Islet precursor cell (in vitro differentiated cells): ENCODE data around the gene UBE2I.

Experiments
- DNase-seq: peaks from one replicate; pipeline ENCODE4 v3.0.0-alpha.2; 2018

The UBE2I gene

DNA sequence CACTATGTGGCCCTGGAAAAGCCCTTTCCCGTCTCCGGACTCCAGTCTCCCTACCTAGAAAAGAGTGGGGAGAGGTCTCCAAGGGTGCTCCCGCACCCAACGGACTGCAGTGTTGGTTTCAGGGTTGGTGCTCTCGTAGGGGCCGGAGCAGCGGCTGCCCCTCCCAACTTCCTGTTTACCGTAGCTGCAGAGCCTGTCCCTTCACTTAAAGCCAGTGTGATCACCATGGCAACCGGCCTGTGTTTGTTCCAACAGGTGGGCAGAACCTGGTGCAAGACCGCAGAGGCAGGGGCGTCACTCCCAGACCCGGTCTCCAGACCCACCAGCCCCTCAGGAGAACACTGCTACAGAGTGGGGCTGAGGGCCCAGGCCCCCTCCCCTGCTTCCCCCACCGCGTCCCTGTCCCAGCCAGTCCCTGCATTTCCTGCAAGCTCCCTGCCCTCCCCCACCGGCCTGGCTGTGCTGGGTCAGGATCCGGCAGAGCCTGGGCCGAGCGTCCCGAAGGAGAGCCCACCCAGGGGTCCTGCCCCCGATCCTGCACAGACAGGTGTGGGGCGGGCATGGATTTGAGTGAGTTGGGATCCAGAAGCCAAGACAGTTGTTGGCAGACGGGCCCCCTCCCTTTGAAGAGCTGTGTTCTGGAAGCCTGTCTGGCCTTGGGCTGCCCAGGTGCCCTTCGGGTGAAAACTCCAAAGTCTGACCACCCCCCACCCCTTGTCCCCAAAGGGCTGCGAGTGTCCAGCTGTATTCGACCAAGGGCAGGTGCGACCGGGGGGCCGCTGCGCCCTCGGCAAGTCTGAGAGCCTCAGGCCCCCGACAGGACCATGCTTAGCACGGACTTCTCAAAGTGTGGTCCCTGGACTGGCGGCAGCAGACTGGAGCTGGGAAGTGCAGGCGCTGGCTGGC is 22.5 kb downstream of the UBE2I start:
- peak; percentile 94 for DNase-seq

DNA sequence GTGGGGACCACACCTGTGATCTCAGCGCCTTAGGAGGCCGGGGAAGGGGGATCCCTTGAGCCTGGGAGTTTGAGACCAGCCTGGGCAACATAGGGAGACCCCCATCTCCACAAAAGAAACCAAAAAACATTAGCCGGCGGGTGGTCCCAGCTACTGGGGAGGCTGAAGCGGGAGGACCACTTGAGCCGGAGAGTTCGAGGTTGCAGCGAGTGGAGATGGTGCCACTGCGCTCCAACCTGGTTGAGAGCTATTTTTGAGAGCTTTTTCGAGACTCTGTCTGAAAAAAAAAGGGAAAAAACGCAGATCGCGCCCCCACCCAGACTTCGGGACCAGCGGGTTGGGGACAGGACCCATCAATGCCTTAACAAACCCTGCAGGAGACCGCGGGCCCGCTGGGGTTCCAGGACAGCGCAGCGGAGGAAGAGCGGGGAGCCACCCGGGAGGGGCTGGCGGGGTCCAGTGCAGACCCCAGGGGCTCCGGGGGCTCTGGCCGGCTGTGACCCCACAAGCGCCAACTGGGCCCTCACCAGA is 23.2 kb downstream of the UBE2I start:
- DNase-seq = no peak

DNA sequence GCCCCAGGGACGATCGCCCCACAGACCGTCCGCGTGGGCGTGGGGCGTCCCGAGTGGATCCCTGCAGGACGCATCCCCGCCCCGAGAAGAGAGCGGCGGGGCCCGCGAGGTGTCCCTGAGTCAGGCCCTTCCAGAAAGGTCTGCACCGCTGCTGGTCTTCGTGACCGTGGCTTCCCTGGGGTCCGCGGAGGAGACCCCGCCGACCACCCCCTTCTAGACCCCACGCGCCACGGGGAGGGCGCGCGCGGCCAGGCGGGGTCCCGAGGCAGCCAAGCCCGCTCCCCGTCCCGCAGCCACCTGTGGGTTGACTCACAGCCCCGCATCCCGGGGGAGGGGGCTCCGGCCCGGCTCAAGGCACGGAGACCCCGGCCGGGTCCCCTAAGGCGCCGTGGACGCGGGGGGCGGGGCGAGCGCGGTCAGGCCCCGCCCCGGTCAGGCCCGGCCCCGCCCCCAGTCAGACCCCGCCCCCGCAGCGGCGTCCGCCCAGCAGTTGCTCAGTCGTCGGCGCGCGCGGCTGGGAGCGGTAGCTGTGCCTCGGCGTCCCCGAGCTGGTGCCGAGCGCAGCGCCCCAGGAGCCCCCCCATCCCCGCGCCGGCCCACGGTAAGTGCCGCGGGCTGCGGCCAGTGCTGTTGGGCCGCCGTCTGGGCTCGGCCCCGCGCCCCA is 23.8 kb downstream of the UBE2I start, which contains the start of gene BAIAP3:
TSS of gene BAIAP3 (plus strand) at position 497 of the 664 bp plus-strand sequence. CDS start 4,905 bp downstream, outside the sequence.
- DNase-seq = no peak

DNA sequence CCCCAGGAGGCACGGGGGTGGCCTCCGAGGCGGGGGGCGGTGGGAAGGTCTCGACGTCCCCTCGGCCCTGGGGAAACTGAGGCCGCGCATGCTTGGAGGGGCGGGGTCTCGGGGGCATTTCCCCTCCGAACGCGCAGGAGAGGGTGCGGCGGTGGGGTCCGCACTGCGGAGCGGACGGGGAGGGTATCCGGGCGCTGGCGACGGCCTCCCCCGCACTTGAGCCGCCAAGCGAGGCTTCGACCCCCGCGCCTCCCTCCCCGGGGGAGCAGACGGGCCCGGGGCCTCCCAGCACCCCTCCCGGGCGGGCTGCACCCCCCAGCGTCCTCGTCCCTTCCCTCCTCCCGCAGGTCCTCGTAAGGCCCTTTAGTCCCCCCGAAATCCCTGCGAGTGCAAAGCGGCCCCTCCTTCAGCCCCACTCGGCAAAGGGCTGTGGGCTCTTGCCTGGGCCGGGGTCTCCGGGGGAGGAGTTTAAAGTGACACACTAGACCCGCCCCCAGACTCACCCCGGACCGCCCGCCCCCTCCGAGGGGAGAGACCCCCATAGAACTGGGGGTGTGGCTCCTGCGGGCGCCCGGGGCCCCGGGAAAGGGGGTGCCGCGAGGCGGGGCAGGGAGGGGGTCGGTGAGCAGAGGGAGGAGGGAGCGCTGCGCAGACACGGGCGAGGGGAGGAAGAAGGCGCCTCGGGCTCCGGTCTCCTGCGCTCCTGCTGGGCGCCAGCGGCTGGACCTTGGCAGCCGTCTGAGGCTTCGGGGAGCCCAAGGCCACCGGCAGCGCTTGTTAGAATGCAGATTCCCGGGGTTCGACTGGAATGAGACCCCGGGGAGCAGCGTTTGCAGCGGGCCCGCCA is 24.6 kb downstream of the UBE2I start:
- no peak for DNase-seq

DNA sequence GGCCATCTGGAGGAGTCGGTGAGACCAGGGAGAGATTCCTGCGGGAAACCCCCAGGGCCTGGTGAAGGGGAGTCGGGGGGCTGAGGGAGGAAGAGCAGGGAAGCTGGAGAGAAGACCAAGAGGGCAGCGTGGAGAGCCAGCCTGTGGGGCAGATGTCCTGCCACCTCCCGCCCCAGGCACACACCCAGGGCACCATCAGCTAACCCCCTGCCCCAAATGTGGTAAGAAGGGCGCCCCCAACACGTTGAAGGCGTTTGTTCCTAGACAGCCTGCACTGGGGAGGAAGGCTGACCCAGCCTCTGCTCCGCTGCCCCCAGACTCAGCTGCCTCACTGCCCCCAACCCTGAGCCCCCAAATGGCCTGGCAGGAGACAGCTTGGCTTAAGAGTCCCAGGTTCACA is 25.3 kb downstream of the UBE2I start:
- no peak for DNase-seq

DNA sequence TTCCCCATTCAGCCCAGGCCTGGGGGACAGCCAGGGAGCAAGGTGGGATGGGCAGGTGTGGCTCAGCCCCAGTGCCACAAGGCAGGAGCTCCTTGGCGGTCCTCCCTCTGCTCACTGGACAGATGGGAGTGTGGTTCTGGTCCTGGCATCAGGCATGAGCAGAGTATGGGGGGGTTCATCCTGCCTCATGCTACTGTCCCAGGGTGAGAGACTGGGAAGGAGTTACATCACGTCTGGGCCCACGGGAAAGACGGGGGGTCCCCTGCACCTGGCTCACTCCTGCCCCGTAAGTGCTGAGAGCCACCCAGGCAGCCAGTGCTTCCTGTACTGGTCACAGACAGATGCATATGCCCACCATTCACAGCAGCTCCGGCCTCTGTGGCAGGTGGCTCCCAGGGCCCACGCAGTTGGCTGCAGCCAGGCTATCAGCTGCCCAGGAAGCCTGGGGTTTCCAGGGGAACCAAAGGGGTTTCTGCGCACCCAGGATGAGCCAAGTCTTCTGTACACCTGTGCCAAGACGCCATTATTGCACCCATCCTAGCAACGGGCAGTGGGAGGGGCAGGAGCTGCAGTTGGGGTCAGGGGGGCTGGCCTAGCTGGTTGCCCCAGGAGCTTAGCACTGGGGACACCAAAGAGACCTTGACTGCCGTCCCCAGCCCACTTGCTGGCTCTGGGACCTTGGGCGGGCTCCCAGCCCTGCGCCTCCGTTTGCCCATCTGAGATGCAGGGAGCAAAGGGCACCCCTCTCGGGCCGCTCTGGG is 26.0 kb downstream of the UBE2I start:
- DNase-seq = no peak

DNA sequence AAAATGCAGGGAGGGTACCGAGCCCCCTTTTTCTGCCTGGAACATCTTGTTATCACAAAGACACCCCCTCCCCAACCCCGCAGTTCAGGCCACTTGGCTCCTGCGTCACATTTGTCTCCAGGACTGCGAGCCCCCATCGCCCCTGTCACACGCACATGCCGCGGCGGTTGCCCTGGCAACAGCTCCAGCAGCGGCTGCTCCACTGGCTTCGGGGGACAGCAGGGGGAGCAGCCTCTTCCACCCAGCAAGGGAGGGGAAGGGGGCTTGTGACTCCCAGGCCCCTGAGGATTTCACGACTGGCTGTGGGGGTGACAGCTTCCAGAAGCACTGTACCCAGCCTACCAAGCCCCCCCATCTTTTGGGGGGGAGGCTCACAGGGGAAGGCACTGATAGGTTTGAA is 26.6 kb downstream of the UBE2I start:
- no peak for DNase-seq

DNA sequence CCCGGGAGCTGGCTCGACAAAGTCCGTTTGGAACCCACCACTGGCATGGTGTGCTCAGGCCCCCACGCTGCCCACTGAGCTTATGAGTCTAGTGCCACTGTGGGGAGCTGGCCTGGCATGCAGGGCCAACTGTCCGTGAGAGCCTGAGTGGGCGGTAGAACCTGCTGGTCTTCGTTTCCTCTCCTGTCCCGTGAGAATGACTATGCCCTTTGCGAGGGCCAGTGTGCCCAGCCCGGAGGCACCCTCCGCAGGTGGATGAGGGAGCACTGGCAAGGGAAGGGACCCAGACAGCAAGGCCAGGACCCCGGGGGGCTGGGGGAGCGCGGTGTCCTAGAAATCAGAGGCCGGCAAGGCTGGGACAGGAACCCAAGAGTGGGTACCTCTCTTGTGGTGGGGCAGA is 27.2 kb downstream of the UBE2I start:
- no peak for DNase-seq

DNA sequence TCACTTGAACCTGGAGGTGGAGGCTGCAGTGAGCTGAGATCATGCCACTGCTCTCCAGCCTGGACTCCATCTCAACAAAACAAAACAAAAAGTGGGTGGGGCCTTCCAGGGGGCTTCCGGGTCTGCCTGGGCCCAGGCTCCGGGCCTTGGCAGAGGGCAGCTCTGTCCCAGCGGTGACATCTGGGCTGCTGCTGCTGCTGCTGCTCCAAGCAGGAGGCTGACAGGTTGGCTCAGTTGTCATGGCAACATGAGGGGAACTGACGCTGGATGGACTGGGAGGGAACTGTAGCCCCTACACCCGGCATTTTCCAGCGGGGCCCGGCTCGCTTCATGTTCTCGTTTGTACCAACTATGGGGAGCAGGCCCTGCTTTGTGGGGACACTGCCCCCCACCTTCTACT is 28.1 kb downstream of the UBE2I start:
- DNase-seq = no peak

DNA sequence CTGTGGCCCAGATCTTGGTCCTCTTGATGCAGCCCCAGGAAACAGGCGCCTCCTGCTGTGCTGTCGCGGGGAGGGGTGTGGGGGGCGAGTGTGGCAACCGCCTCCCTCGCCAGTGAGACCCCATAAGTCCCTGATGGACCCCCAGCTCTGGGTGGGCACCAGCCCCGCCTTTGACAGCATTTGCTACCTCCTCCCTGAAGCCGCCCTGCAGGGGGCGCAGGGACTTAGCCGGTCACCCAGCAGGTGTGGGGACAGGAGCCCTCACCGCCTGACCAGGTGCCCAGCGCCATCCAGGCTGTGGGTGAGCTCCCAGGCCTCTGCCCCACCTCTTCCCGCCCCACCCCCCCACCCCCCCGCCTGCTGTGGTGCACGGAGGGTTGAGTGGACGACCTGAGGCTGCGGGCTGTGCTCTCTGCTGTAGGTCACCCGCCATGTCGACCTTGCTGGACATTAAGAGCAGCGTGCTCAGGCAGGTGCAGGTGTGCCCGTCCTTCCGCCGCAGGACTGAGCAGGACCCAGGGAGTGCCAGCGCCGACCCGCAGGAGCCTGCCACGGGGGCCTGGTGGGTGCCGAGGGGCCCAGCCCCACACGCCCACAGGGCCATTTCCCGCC is 28.8 kb downstream of the UBE2I start:
- DNase-seq = peak; percentile 79

DNA sequence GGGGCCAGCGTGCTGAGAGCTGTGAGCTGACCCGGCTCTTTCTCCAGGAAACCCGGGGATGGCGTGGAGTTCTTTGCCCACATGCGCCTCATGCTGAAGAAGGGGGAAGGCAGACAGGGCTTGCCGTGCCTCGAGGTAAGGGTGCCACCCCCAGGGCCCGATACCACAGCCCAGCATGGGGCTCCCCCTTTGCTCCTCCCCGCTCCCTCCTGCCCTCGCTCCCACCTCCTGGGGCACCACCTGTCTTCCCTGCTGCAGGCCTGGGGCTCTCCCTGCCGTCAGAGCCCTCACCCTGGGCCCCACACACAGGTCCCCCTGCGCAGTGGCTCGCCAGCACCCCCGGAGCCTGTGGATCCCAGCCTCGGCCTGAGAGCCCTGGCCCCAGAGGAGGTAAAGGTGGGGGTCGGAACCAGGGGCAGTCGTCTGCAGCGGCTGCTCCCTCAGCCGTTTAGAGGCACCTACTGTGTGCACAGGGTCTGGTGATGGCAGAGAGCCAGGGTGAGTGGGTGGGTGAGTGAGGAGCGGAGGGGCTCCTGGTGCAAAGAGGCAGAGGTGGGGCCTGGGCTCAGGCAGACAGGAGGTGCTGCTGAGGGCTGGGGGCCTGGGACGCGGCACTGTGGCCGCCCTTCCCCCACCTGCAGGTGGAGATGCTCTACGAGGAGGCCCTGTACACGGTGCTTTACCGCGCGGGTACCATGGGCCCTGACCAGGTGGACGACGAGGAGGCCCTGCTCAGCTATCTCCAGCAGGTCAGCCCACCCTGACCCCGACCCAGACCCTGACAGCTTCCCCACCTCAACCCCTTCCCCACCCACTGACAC is 29.6 kb downstream of the UBE2I start:
- no peak for DNase-seq

DNA sequence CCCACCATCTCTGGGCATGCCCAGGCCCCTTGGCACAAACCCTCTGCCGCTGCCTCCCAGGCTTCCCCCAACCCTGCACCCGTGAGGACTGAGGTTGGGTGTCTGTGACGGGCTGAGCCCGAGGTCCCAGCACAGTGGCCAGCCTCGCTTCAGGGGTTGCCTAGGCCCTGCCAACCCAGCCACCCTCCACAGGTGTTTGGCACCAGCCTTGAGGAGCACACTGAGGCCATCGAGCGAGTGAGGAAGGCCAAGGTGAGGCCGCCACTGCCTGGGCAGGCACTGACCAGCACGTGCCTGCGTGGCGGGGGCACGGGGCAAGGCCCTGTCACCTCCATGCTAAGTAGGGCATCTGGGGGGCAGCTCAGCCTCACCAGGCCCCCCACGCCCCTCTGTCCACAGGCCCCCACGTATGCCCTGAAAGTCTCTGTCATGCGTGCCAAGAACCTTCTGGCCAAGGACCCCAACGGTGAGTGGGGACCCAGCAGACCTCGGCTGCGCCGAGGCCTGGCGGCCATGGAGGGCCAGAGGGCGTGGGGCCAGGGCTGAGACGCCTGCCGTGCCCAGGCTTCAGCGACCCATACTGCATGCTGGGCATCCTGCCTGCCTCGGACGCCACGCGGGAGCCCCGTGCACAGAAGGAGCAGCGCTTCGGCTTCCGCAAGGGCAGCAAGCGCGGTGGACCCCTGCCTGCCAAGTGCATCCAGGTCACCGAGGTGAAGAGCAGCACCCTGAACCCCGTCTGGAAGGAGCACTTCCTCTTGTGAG is 31.5 kb downstream of the UBE2I start:
- no peak for DNase-seq

DNA sequence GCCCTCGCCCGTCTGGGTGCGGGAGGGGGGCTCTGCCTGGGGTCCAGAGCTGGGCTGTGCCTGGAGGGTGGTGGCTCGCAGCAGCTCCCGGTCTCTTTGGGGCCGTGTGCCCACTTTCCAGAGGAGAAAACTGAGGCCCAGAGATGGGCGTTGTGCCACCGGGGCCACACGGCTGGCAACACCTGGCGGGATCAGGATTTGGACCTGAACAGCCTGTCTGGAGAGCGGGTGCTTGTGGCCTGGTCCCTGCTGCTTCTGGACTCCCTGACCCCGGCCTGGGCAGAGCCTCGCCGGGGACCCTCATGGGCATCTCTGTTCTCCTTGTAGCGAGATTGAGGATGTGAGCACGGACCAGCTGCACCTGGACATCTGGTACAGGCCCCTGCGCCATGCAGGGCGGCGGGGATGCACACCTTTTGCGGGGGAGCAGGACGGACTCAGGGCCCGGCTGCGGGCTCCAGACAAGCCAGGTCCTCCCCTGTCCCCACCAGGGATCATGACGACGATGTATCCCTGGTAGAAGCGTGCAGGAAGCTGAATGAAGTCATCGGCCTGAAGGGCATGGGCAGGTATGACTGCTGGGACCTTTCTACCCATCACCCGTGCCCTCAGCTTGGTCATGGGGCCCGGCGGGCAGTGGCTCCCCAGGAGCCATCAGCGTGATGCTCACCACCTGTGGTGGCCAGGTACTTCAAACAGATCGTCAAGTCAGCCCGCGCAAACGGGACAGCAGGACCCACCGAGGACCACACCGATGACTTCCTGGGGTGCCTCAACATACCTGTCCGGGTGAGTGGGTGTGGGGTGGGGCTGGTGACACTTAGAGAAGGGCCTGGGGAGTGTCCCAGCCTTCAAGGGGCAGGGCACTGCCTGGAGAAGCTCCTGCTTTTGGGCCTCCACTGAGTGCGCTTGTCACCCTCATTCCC is 32.3 kb downstream of the UBE2I start:
- DNase-seq = no peak

DNA sequence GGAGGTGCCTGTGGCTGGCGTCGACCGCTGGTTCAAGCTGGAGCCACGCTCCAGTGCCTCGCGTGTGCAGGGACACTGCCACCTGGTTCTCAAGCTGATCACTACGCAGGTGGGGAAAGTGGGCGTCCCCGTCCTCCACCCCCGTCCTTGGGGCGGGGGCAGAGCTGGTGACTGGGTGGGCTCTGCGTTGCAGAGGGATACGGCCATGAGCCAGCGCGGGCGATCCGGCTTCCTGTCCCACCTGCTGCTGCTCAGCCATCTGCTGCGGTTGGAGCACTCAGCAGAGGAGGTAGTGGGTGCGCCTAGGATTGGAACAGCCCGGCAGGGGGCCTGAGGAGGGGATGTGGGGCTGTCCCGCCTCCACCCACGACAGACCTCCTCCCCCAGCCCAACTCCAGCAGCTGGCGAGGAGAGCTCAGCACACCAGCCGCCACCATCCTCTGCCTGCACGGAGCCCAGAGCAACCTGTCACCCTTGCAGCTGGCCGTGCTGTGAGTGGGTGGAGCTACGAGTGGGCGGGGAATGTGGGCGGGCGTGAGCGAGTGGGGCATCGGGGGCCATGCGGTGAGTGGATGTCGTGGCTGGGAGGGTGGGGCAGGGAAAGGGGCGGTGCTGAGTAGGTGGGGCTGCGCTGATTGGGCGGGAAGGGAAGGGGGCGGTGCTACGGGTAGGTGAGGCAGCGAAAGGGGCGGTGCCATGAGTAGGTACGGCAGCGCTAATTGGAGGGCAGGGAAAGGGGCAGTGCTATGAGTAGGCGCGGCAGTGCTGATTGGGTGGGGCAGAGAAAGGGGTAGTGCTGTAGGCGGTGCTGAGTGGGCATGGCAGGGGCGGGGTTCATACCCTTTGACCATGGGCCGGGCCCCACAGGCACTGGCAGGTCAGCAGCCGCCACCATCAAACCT is 33.3 kb downstream of the UBE2I start:
- DNase-seq = peak; percentile 99

DNA sequence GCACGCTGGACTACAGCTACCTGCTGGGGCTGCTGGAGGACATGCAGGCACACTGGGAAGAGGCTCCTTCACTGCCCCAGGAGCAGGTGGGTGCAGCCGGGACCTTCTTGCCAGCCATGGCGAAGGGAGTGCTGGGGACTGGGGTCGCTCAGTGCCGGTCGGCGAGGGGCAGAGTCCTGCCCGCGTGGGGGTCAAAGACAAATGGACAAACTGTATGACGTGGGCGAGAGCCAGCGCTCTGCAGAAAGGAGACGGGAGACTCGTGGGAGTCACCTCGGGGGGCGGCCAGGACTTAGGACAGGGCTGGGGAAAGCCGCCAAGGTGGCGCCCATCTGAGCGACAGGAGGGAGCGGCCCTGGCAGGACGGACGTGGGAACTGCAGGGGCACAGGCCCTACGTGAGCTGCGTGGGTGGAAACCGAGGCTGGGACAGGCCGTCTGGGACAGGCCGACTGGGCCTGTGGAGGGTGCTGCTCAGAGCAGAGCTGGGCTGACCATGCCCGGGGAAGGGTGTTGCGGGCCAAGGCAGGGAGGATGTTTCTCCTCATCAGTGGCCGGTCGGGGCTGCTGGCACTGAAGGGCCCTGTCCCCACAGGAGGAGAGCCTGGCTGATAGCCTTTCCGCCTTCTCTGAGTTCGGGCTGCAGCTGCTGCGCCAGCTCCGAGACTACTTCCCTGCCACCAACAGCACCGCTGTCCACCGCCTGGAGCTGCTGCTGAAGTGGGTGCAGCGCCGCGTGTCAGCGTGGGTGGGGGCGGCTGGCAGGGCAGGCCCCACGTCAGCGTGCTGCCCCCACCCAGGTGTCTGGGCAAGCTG is 34.2 kb downstream of the UBE2I start:
- DNase-seq = no peak

DNA sequence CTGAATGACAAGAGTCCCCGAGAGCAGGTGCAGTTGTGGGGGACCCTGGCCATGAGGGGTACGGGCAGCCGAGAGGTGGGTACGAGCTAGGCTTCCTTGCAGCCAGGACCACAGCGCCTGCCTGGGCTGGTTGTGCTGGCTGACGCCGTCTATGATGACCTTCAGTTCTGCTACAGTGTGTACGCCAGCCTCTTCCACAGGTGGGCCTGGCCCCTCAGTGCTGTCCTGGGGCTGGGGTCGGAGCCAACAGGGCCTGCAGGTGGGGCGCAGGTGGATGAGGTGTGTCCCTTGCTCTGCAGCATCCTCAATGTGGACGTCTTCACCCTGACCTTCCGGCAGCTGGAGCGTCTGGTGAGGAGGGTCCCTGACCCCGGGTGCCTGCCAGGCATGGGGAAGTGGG is 35.1 kb downstream of the UBE2I start:
- no peak for DNase-seq

DNA sequence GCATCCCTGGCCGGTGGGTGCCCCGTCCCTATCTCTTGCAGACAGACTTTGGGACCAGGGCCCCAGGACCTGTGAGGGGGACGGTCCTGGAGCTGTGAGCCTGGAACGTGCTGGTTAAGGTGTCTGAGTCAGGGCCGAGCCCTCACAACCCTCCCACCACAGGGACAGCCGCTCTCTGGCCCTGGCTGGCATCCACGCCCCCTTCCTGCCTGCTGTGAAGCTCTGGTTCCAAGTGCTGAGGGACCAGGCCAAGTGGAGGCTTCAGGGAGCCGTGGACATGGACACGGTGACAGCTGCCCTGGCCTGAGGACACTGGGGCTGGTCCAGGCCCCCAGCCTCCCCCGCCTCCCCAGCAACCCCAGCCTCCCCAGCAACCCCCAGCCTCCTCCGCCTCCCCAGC is 35.7 kb downstream of the UBE2I start:
- no peak for DNase-seq
